H9 (cell line): ENCODE results near the gene KCNAB1. TPM values are rescaled to one million over a fixed set of nuclear protein-coding genes. Genes with fewer than 3 reads are reported as not detected.

Experiments used
- DNase-seq: peaks from one replicate; pipeline ENCODE4 v3.0.0-alpha.2; 2017
- H2AFZ ChIP-seq: one replicate; pipeline ENCODE4 v1.6.1; 2013; ENCODE audit warnings: mild to moderate bottlenecking, low read length, control low read depth, moderate library complexity
- H2AK5ac ChIP-seq: 2 replicates; pipeline ENCODE4 v1.6.1; 2013; ENCODE audit warnings: low read length, control low read depth, mixed read lengths; ENCODE audit not compliant: insufficient read length
- H2BK120ac ChIP-seq: one replicate; pipeline ENCODE4 v1.6.1; 2013; ENCODE audit warnings: low read depth, mild to moderate bottlenecking, low read length, control low read depth, inconsistent platforms; ENCODE audit not compliant: poor library complexity, severe bottlenecking
- H2BK12ac ChIP-seq: 2 replicates; pipeline ENCODE4 v1.6.1; 2013; ENCODE audit warnings: low read length, control low read depth, mixed read lengths, low read depth; ENCODE audit not compliant: insufficient read length
- H2BK15ac ChIP-seq: 2 replicates; pipeline ENCODE4 v1.6.1; 2013; ENCODE audit warnings: low read depth, low read length, control low read depth
- H2BK20ac ChIP-seq: one replicate; pipeline ENCODE4 v1.6.1; 2013; ENCODE audit warnings: low read depth, mild to moderate bottlenecking, low read length, control low read depth, inconsistent platforms; ENCODE audit not compliant: poor library complexity, severe bottlenecking
- H2BK5ac ChIP-seq: 2 replicates; pipeline ENCODE4 v1.6.1; 2013; ENCODE audit warnings: low read length, control low read depth, mixed read lengths; ENCODE audit not compliant: insufficient read length
- H3K14ac ChIP-seq: 2 replicates; pipeline ENCODE4 v1.6.1; 2013; ENCODE audit warnings: low read length, control low read depth; ENCODE audit not compliant: insufficient read depth
- H3K18ac ChIP-seq: 2 replicates; pipeline ENCODE4 v1.6.1; 2013; ENCODE audit warnings: low read depth, mild to moderate bottlenecking, mixed read lengths, low read length, control low read depth; ENCODE audit not compliant: insufficient read length
- H3K23ac ChIP-seq: 2 replicates; pipeline ENCODE4 v1.6.1; 2013; ENCODE audit warnings: low read length, control low read depth, mixed read lengths, low read depth; ENCODE audit not compliant: insufficient read length
- H3K23me2 ChIP-seq: 2 replicates; pipeline ENCODE4 v1.6.1; 2013; ENCODE audit warnings: low read depth, mild to moderate bottlenecking, mixed read lengths, low read length, control low read depth; ENCODE audit not compliant: insufficient read length, poor library complexity, severe bottlenecking
- H3K27ac ChIP-seq: 2 replicates; pipeline ENCODE4 v1.5.1; 2013; ENCODE audit warnings: low read length, control low read depth, mixed read lengths, low read depth; ENCODE audit not compliant: insufficient read length
- H3K27me3 ChIP-seq: 2 replicates; pipeline ENCODE4 v1.6.1; 2013; ENCODE audit warnings: low read length, control low read depth, inconsistent platforms; ENCODE audit not compliant: insufficient read depth
- H3K4ac ChIP-seq: 2 replicates; pipeline ENCODE4 v1.6.1; 2013; ENCODE audit warnings: low read depth, mild to moderate bottlenecking, control low read depth, inconsistent platforms, low read length, moderate library complexity
- H3K4me1 ChIP-seq: 2 replicates; pipeline ENCODE4 v1.6.1; 2013; ENCODE audit warnings: low read length, control low read depth, inconsistent platforms; ENCODE audit not compliant: insufficient read depth
- H3K4me2 ChIP-seq: 2 replicates; pipeline ENCODE4 v1.6.1; 2013; ENCODE audit warnings: low read length, control low read depth, mixed read lengths; ENCODE audit not compliant: insufficient read length, insufficient read depth
- H3K56ac ChIP-seq: 2 replicates; pipeline ENCODE4 v1.6.1; 2013; ENCODE audit warnings: low read depth, mild to moderate bottlenecking, mixed read lengths, low read length, control low read depth; ENCODE audit not compliant: insufficient read length
- H3K79me1 ChIP-seq: 2 replicates; pipeline ENCODE4 v1.6.1; 2013; ENCODE audit warnings: low read depth, mild to moderate bottlenecking, moderate library complexity, low read length, control low read depth, inconsistent platforms; ENCODE audit not compliant: insufficient read depth, poor library complexity, severe bottlenecking
- H3K79me2 ChIP-seq: 2 replicates; pipeline ENCODE4 v1.6.1; 2013; ENCODE audit warnings: low read length, control low read depth, inconsistent platforms; ENCODE audit not compliant: insufficient read depth
- H3K9ac ChIP-seq: 2 replicates; pipeline ENCODE4 v1.6.1; 2013; ENCODE audit warnings: low read length, control low read depth, mixed read lengths; ENCODE audit not compliant: insufficient read length; ENCODE audit errors: extremely low read depth
- H3K9me3 ChIP-seq: one replicate; pipeline ENCODE4 v1.6.1; 2013; ENCODE audit warnings: low read depth, low read length, inconsistent platforms; ENCODE audit not compliant: control insufficient read depth
- H3T11ph ChIP-seq: one replicate; pipeline ENCODE4 v1.6.1; 2013; ENCODE audit warnings: mild to moderate bottlenecking, low read length, control low read depth, inconsistent platforms
- H4K20me1 ChIP-seq: one replicate; pipeline ENCODE4 v1.6.1; 2013; ENCODE audit not compliant: control insufficient read depth, insufficient read length, insufficient read depth
- H4K5ac ChIP-seq: 2 replicates; pipeline ENCODE4 v1.6.1; 2013; ENCODE audit warnings: low read depth, mild to moderate bottlenecking, mixed read lengths, low read length, control low read depth; ENCODE audit not compliant: insufficient read length
- H4K8ac ChIP-seq: replicated peaks from 2 replicates; pipeline ENCODE4 v1.6.1; 2013; ENCODE audit warnings: low read length, control low read depth, mixed read lengths, low read depth; ENCODE audit not compliant: insufficient read length
- H4K91ac ChIP-seq: 2 replicates; pipeline ENCODE4 v1.6.1; 2013; ENCODE audit warnings: low read depth, mild to moderate bottlenecking, moderate library complexity, mixed read lengths, low read length, control low read depth; ENCODE audit not compliant: insufficient read length
- H3K27ac Mint-ChIP-seq, 3 experiments: 2 replicates in 2 of 3; 3 replicates in 1 of 3; pipeline ENCODE4 v1.8.0; 2020 to 2021; ENCODE audit warnings: mixed read lengths in 3 of 3, mild to moderate bottlenecking in 1 of 3, moderate library complexity in 1 of 3
- H3K27me3 Mint-ChIP-seq: 2 replicates; pipeline ENCODE4 v1.8.0; 2021; ENCODE audit warnings: low read depth, mild to moderate bottlenecking, moderate library complexity, mixed read lengths
- H3K36me3 Mint-ChIP-seq, 3 experiments: 2 replicates in 2 of 3; 3 replicates in 1 of 3; pipeline ENCODE4 v1.8.0; 2020 to 2021; ENCODE audit warnings: low read depth in 3 of 3, mixed read lengths in 3 of 3; ENCODE audit not compliant: insufficient read depth in 1 of 3
- H3K4me1 Mint-ChIP-seq, 2 experiments: 2 replicates each; pipeline ENCODE4 v1.8.0; 2020; ENCODE audit warnings: mixed read lengths in 2 of 2
- H3K4me3 Mint-ChIP-seq, 2 experiments: 2 replicates in 1 of 2; 3 replicates in 1 of 2; pipeline ENCODE4 v1.8.0; 2020 to 2021; ENCODE audit warnings: mild to moderate bottlenecking in 2 of 2, mixed read lengths in 2 of 2, moderate library complexity in 1 of 2
- H3K9me3 Mint-ChIP-seq, 2 experiments: 2 replicates in 1 of 2; 3 replicates in 1 of 2; pipeline ENCODE4 v1.8.0; 2020; ENCODE audit warnings: mild to moderate bottlenecking in 2 of 2, mixed read lengths in 2 of 2, moderate library complexity in 1 of 2
- CTCF ChIP-seq: fragments of 200-600 bp; sonication (generic); conservative IDR thresholded peaks from 3 replicates; pipeline ENCODE4 v1.8.0; 2021; ENCODE audit warnings: antibody characterized with exemption, mild to moderate bottlenecking
- WGBS: extraction: QIAGEN DNeasy Blood & Tissue Kit; methylation state at CpG from one replicate; pipeline ENCODE4 v1.1.7; 2013; ENCODE audit warnings: missing lambda C conversion rate, low lambda C conversion rate, mixed read lengths; ENCODE audit not compliant: insufficient read length; ENCODE audit errors: extremely low coverage; 5-methylcytosine and 5-hydroxymethylcytosine counted together
- total RNA-seq: library from RNA; stranded (reverse); gene quantifications from 2 replicates; pipeline ENCODE4 v1.2.1, GENCODE V29; 2021

The KCNAB1 gene
- total RNA-seq, 1 experiment from 2014 or later = 3.7 TPM

GRCh38 chr3:156151824-156152428 is 31.5 kb downstream of the KCNAB1 start:
- H3K9me3 ChIP-seq = peaks cover 6% of the 10 kb centered on the region
- H4K91ac ChIP-seq = no peak overlapping the region
- H2BK5ac ChIP-seq = no peak overlapping the region
- no peaks in the 10 kb centered on the region for H3K23me2 ChIP-seq
- no peaks in the 10 kb centered on the region for H3K4me1 ChIP-seq
- H2BK120ac ChIP-seq = no peak overlapping the region
- no peaks in the 10 kb centered on the region for H4K20me1 ChIP-seq
- peak; percentile 80 for DNase-seq
- no peak overlapping the region for H2BK12ac ChIP-seq
- H3K79me2 ChIP-seq = no peaks in the 10 kb centered on the region
- no peak overlapping the region for H4K8ac ChIP-seq
- H3K18ac ChIP-seq = peak overlapping the region; percentile 41
- H3K4ac ChIP-seq = no peak overlapping the region
- Mint-ChIP-seq H3K27ac (no peak overlapping the region; a peak in 1 of 7 replicates), H3K4me3 (no peak overlapping the region), H3K9me3 (peaks cover 13 to 15% of the 10 kb centered on the region in 2 experiments; a peak in 4 of 5 replicates), H3K36me3 (peaks cover 4 to 15% (median 6%) of the 10 kb centered on the region in 3 experiments; a peak in 5 of 7 replicates), H3K4me1 (peaks cover 10 to 15% of the 10 kb centered on the region in 2 experiments), H3K27me3 (no peaks in the 10 kb centered on the region; the same call in 1 of the 2 replicates)
- H2AK5ac ChIP-seq = no peak overlapping the region
- no peak overlapping the region for H4K5ac ChIP-seq
- no peak overlapping the region for H3K23ac ChIP-seq
- no CpG with 5 or more reads among the region's 10 CpGs for WGBS
- H2BK15ac ChIP-seq = no peak overlapping the region
- no peaks in the 10 kb centered on the region for H3K79me1 ChIP-seq
- peak overlapping the region; percentile 9; the same call in 1 of the 2 replicates for H3K14ac ChIP-seq
- no peaks in the 10 kb centered on the region for H3K27me3 ChIP-seq
- H3K9ac ChIP-seq = no peak overlapping the region
- H2AFZ ChIP-seq = peak overlapping the region; percentile 63
- TF ChIP-seq CTCF = peak; percentile 96
- H3K56ac ChIP-seq = no peak overlapping the region
- H3T11ph ChIP-seq = no peak overlapping the region
- H2BK20ac ChIP-seq = no peak overlapping the region
- no peak overlapping the region for H3K4me2 ChIP-seq
- no peak overlapping the region for H3K27ac ChIP-seq
